MM.1S (cell line): ENCODE results near the gene CASS4.

Experiments used
- DNase-seq: peaks from one replicate; pipeline ENCODE4 v3.0.0-alpha.2; 2015
- H2AFZ ChIP-seq: fragments of 300-600 bp; sonication (generic); 2 replicates; pipeline ENCODE4 v1.6.0; 2016; ENCODE audit warnings: antibody characterized with exemption, low read length
- H3F3A ChIP-seq: fragments of 300-600 bp; sonication (generic); 2 replicates; pipeline ENCODE4 v1.6.1; 2016; ENCODE audit warnings: mild to moderate bottlenecking, antibody characterized with exemption, low read length, moderate library complexity, mixed read lengths; ENCODE audit not compliant: insufficient read depth
- H3K27ac ChIP-seq: fragments of 300-600 bp; sonication (generic); 2 replicates; pipeline ENCODE4 v1.5.1; 2016; ENCODE audit warnings: mild to moderate bottlenecking, low read length
- H3K27me3 ChIP-seq: fragments of 300-600 bp; sonication (generic); replicated peaks from 2 replicates; pipeline ENCODE4 v1.6.0; 2016; ENCODE audit warnings: low read length; ENCODE audit not compliant: insufficient read depth
- H3K36me3 ChIP-seq: fragments of 300-600 bp; sonication (generic); replicated peaks from 2 replicates; pipeline ENCODE4 v1.6.1; 2016; ENCODE audit warnings: mild to moderate bottlenecking, low read length, mixed read lengths; ENCODE audit not compliant: insufficient read depth
- H3K4me1 ChIP-seq: fragments of 300-600 bp; sonication (generic); 2 replicates; pipeline ENCODE4 v1.6.1; 2016; ENCODE audit warnings: low read length, mixed read lengths
- H3K4me2 ChIP-seq: fragments of 300-600 bp; sonication (generic); 2 replicates; pipeline ENCODE4 v1.6.0; 2016; ENCODE audit warnings: low read depth, low read length
- H3K4me3 ChIP-seq: fragments of 300-600 bp; sonication (generic); 2 replicates; pipeline ENCODE4 v1.5.1; 2016; ENCODE audit warnings: low read length, mixed read lengths
- H3K79me2 ChIP-seq: fragments of 300-600 bp; sonication (generic); 2 replicates; pipeline ENCODE4 v1.6.1; 2016; ENCODE audit warnings: mixed run types, low read length, mixed read lengths
- H3K9ac ChIP-seq: fragments of 300-600 bp; sonication (generic); 2 replicates; pipeline ENCODE4 v1.6.1; 2016; ENCODE audit warnings: low read length, mixed read lengths
- H3K9me2 ChIP-seq: fragments of 300-600 bp; sonication (generic); replicated peaks from 2 replicates; pipeline ENCODE4 v1.6.1; 2016; ENCODE audit warnings: mild to moderate bottlenecking, low read length, mixed read lengths; ENCODE audit not compliant: insufficient read depth
- H3K9me3 ChIP-seq: fragments of 300-600 bp; sonication (generic); replicated peaks from 2 replicates; pipeline ENCODE4 v1.6.1; 2016; ENCODE audit warnings: mild to moderate bottlenecking, low read length, mixed read lengths; ENCODE audit not compliant: insufficient read depth
- H4K20me1 ChIP-seq: fragments of 300-600 bp; sonication (generic); 2 replicates; pipeline ENCODE4 v1.6.1; 2016; ENCODE audit warnings: mild to moderate bottlenecking, low read length, moderate library complexity, mixed read lengths; ENCODE audit not compliant: insufficient read depth
- CTCF ChIP-seq: fragments of 300-600 bp; sonication (generic); IDR thresholded peaks from 2 replicates; pipeline ENCODE4 v1.5.1; 2016; ENCODE audit warnings: antibody characterized with exemption, low read length, mixed read lengths
- EZH2 ChIP-seq: fragments of 300-600 bp; sonication (generic); optimal IDR thresholded peaks from 2 replicates; pipeline ENCODE3; 2017; ENCODE audit warnings: low read depth, mild to moderate bottlenecking, antibody characterized with exemption, low read length, mixed read lengths
- EZH2phosphoT487 ChIP-seq: fragments of 300-600 bp; sonication (generic); IDR thresholded peaks from 2 replicates; pipeline ENCODE4 v1.6.1; 2018; ENCODE audit warnings: antibody characterized with exemption, low read length

CASS4 gene

GRCh38 chr20:56417402-56417801 is 5.3 kb downstream of the CASS4 start:
- H3K4me1 ChIP-seq = no peaks in the 10 kb centered on the region
- H3K36me3 ChIP-seq = no peaks in the 10 kb centered on the region
- H3K79me2 ChIP-seq = no peaks in the 10 kb centered on the region
- H3K4me2 ChIP-seq = no peak overlapping the region
- H3K9me2 ChIP-seq = no peaks in the 10 kb centered on the region
- TF ChIP-seq EZH2 (no peak), CTCF (no peak), EZH2phosphoT487 (no peak)
- no peak overlapping the region for H3K4me3 ChIP-seq
- no peak overlapping the region for H3K27ac ChIP-seq
- no peaks in the 10 kb centered on the region for H4K20me1 ChIP-seq
- no peak overlapping the region for H3K9ac ChIP-seq
- H2AFZ ChIP-seq = no peak overlapping the region
- DNase-seq = no peak
- H3K9me3 ChIP-seq = no peaks in the 10 kb centered on the region
- H3F3A ChIP-seq = no peaks in the 10 kb centered on the region
- H3K27me3 ChIP-seq = no peaks in the 10 kb centered on the region

GRCh38 chr20:56417911-56418310 is 5.9 kb downstream of the CASS4 start:
- H3K9me3 ChIP-seq = no peaks in the 10 kb centered on the region
- H2AFZ ChIP-seq = no peak overlapping the region
- H3K27me3 ChIP-seq = no peaks in the 10 kb centered on the region
- H3K27ac ChIP-seq = no peak overlapping the region
- H4K20me1 ChIP-seq = no peaks in the 10 kb centered on the region
- no peaks in the 10 kb centered on the region for H3K79me2 ChIP-seq
- no peak for TF ChIP-seq EZH2
- no peak for TF ChIP-seq EZH2phosphoT487
- TF ChIP-seq CTCF = no peak
- H3K4me1 ChIP-seq = no peaks in the 10 kb centered on the region
- H3K4me3 ChIP-seq = no peak overlapping the region
- no peaks in the 10 kb centered on the region for H3K9me2 ChIP-seq
- DNase-seq = no peak
- H3F3A ChIP-seq = no peaks in the 10 kb centered on the region
- no peak overlapping the region for H3K9ac ChIP-seq
- H3K36me3 ChIP-seq = no peaks in the 10 kb centered on the region
- no peak overlapping the region for H3K4me2 ChIP-seq

GRCh38 chr20:56418385-56418861 is 6.4 kb downstream of the CASS4 start:
- no peak overlapping the region for H2AFZ ChIP-seq
- no peaks in the 10 kb centered on the region for H3K9me3 ChIP-seq
- no peaks in the 10 kb centered on the region for H3K9me2 ChIP-seq
- H3K9ac ChIP-seq = no peak overlapping the region
- H3K4me3 ChIP-seq = no peak overlapping the region
- no peak overlapping the region for H3K27ac ChIP-seq
- H3K36me3 ChIP-seq = no peaks in the 10 kb centered on the region
- H3K4me2 ChIP-seq = no peak overlapping the region
- no peaks in the 10 kb centered on the region for H3F3A ChIP-seq
- no peaks in the 10 kb centered on the region for H3K79me2 ChIP-seq
- no peaks in the 10 kb centered on the region for H3K4me1 ChIP-seq
- no peaks in the 10 kb centered on the region for H4K20me1 ChIP-seq
- TF ChIP-seq EZH2phosphoT487 (no peak), CTCF (no peak), EZH2 (no peak)
- DNase-seq = no peak
- H3K27me3 ChIP-seq = no peaks in the 10 kb centered on the region
